GM20000 (cell line): ENCODE measurements around the gene ARSB.

Experiments used
- DNase-seq: peaks from one replicate; pipeline ENCODE4 v3.0.0; 2012; ENCODE audit warnings: low spot score
- TF ChIP-seq, protein P1 (sequence below): IDR thresholded peaks from 2 replicates; pipeline ENCODE4 v1.5.1; 2012; ENCODE audit warnings: mild to moderate bottlenecking, control low read depth; ENCODE audit errors: extremely low read depth, missing control alignments

Gene ARSB

DNA sequence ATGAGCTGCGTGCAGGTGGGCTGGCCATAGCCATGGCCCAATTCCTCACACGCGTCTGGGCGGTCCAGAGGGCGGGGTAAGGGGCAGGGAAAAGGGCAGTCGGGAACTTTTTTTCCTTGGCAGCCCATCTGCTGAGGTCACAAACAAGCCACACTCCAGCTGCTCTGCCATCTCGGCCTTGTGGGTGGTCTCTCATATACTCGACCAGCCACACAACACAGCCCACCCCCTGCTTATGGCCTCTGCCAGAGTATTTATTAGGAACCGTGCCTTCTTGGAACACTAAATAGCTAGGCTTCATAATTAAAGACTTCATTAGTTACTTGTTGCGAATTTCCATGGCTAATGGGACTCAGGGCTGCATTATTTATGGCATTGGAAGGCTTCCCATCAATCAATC lies 238.1 kb downstream of the ARSB start:
- DNase-seq, result no peak
- TF ChIP-seq, protein P1, sequence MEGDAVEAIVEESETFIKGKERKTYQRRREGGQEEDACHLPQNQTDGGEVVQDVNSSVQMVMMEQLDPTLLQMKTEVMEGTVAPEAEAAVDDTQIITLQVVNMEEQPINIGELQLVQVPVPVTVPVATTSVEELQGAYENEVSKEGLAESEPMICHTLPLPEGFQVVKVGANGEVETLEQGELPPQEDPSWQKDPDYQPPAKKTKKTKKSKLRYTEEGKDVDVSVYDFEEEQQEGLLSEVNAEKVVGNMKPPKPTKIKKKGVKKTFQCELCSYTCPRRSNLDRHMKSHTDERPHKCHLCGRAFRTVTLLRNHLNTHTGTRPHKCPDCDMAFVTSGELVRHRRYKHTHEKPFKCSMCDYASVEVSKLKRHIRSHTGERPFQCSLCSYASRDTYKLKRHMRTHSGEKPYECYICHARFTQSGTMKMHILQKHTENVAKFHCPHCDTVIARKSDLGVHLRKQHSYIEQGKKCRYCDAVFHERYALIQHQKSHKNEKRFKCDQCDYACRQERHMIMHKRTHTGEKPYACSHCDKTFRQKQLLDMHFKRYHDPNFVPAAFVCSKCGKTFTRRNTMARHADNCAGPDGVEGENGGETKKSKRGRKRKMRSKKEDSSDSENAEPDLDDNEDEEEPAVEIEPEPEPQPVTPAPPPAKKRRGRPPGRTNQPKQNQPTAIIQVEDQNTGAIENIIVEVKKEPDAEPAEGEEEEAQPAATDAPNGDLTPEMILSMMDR, result no peak

DNA sequence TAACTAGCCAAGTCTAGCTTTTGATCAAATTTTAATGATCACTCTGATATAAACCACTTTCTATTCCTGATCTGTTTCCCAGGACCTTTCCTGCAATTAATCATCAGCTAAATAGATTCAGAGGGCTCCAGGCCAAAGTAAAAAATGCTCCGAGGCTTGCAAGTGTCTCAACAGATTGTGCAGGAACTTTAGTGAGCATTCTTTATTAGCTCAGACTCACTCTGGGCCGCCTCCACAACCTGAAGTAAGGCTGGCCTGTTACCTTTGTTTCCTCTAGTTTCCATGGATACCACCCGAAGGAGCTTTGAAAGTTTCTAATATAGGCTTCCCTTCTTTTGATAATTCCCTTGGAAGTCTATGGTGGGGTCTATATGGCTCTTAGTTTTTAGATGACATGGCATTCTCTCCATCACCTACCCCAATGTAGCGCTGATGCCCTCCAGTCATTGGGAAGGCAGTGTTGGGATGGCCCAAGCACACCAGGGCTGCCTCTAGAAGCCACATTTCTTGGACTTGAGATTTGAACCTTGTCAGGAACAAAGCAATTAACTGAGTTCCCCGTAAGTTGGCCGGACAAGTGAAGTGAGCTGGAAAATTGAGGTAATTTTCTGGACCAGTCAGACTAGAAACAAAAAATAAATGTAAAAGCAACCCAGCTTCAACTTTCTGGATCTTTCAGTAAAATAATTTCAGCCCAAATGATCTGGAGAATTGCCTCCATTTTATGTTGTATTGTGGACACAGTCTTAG lies 238.9 kb downstream of the ARSB start:
- no peak for DNase-seq
- TF ChIP-seq, protein P1, result no peak

DNA sequence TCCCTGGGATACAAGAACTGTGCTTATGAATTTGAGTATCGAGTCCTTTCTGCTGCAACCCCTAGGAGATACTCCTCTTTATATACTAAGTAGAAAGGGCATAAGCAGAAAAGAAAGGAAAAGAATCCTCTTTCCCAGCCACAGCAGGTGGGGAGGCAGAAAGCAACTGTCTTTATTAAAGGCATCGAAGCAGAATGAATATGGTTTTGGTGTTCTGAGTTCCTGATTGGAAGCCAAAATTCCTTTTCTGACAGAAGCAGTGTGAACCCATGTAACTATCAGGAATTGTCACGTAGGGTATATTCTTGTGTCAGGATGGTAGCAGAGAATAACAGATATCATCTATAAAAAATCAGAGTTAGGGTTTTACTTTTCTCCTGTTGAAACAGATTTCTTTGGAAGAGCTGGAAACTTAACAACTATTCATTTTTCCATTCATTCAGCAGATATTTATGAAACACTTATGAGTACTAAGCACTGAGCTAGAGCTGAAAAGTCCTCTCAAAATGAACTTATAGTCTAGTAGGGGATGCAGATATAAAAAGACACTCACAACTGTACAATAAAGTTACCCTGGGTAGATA lies 240.1 kb downstream of the ARSB start:
- TF ChIP-seq, protein P1, result no peak
- DNase-seq, result no peak

DNA sequence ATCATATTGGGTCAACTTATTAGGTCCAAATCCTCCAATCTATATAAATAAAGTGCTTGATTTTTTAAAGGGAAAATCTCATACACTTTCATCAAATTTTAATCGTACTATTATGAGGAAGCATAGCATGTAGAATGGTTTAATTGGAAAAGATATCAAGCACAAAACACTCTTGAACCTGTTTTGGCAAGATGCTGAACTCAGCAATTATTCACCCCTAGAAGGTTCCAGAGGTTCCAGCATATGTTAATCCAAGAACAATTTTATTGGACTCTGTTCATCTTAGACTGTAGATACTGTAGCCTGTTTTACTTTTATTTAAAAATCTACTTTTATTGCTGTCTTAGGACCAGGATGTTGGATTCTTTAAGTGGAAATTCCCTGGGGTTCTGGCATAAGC lies 244.1 kb downstream of the ARSB start:
- TF ChIP-seq, protein P1, result no peak
- DNase-seq, result no peak

DNA sequence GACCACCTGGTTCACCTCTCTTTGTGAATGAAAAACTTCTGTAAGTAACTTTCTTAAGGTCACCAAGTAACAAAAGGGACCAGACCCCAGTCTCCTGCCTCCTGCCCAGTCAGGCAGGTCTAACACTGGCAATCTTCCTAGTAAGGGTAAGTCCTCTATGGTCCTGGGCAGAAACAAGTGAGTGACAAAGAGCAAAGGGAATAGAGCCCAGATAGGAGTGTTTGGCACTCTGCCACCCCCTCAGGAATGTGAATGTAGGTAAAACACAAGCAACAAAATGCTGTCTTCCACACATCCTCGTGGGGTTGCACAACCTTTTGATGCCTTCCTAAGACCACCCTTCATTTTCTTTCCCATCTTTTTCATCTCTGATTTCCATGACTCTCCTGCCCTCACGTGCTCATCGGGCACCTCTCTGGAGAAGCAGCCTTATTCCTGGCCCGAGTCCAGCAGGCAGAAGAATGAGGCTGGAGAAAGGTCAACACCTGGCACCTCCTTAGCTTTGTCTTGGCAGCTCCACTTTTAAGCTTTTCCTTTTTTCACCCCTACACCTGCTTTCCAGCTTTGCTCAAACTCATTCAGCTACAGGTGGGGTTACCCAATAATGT lies 246.3 kb downstream of the ARSB start:
- TF ChIP-seq, protein P1, result no peak
- DNase-seq, result no peak

DNA sequence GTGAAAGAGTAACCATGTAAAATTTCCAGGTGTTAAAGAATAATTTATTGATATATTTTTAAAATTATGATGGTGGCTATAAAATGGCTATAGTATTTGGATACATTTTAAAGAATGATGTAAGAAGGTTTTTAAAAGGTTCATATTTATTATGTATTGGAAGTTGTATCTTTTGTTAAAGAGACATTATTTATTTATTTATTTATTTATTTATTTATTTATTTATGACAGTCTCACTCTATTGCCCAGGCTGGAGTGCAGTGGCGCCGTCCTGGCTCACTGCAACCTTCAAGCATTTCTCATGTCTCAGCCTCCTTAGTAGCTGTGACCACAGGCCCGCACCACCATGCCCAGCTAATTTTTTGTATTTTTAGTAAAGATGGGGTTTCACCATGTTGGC lies 247.0 kb downstream of the ARSB start:
- DNase-seq, result no peak
- TF ChIP-seq, protein P1, result no peak

DNA sequence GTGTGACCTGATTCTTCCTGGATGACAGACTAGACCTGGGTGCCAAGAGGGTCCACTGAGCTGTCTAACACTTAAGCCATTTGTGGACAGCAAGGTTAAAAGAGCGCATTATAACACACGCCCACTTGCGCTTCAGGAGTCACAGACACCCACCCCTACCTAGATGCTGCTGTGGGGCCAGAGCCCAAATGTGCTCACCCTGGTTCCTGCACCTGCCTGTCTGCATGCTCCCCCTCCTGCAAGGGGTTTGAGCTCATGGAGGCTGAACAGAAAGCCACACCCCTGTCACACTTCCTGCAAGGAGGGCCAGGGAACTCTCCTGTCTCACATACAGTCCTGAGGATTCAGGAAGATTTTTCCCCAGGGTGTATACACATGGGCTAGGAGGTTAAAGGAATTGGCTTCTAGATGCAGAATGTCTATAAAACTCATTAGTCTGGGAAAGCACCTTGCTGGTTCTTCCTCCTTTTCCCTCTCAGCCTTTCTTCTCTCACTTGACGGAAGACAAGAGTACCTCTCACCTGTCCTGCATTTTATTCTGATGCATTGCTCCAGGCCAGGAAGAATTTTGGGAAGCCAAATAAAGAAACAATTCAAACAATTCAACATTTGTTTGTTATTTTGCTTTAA lies 249.2 kb downstream of the ARSB start:
- DNase-seq, result no peak
- TF ChIP-seq, protein P1, result no peak
